Stimulated activated CD8-positive, alpha-beta memory T cell treated with anti-CD3 and anti-CD28 coated beads, Interleukin-12 subunit alpha, Interleukin-12 subunit beta, amount 100 ng/mL, for 4 hours (primary cell): ENCODE measurements around the gene STOML1.
"Not testable (repeated sequence)": the region's sequence is repeated elsewhere in the genome, so short reads cannot be mapped to it uniquely, and the experiment has no call there.

Experiments
- DNase-seq: peaks from one replicate; pipeline ENCODE4 v3.0.0-alpha.2; 2020; ENCODE audit warnings: low read depth

Gene STOML1

GRCh38 chr15:73946046-73946721 lies 45.9 kb downstream of the STOML1 start:
- DNase-seq = no peak

GRCh38 chr15:73945130-73945508 lies 47.0 kb downstream of the STOML1 start:
- no peak for DNase-seq

GRCh38 chr15:73944161-73945129 lies 47.6 kb downstream of the STOML1 start:
- DNase-seq = no peak

DNA sequence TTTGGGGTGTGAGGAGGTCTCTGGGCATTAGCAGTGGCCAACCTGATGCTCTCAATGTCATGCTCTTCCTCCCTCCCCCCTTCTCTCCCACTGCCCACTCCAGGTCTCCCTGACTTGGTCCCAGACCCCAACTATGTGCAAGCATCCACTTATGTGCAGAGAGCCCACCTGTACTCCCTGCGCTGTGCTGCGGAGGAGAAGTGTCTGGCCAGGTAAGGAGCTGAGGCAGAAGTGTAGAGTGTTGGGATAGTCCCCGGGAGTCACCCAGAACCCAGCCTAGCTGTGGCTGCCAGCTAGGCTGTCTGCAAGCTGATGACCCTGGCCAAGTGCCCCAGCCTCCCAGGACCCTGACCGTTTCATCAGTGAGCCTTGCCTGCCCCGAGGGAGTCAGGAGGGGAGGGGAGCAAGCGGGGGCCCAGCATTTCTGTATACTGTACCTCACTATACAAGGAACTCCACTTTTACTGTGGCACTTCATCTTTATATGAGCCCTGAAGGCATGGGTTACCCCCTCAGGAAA lies 49.3 kb downstream of the STOML1 start:
- DNase-seq = no peak

DNA sequence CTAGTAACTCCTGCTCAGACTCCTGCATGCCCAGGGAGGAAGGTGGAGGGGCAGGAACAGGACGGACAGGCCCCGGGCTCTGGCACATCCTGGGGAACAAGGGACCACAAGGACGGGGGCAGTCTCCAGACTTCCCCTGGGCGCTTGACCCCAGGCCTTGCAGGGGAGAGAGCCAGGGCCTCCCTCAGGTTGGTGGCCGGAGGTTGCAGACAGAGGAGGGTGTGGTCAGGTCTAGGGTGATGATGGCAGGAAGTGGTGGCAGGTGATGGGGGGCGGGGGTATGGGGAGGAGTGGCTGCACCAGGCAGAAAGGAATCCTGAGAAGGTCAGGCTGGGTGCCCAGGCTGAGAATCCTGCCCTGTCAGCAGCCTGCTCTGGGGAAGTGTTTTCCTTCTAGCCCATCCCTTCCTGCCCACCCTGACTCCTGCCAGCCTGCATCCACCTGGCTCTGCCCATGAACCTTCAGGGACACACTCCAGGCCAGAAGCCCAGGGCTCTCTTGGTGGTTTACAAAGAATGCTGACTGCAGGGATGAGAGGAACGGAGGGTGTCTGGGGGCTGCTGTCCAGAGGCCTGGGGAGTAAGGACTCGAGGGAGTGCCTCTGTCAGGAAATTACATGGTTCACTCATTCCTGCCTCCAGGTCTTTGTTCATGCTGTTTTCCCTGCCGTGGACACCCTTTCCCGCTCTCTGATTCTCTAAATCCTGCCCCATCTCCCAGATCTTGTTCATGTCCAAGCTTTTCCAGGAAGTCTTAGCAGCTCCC lies 50.0 kb downstream of the STOML1 start:
- no peak for DNase-seq

- no peak for DNase-seq
Observed at GRCh38 chr15:73941449-73941848, 50.6 kb downstream of the STOML1 start.

- no peak for DNase-seq
Observed at GRCh38 chr15:73941044-73941443, 51.1 kb downstream of the STOML1 start.

DNA sequence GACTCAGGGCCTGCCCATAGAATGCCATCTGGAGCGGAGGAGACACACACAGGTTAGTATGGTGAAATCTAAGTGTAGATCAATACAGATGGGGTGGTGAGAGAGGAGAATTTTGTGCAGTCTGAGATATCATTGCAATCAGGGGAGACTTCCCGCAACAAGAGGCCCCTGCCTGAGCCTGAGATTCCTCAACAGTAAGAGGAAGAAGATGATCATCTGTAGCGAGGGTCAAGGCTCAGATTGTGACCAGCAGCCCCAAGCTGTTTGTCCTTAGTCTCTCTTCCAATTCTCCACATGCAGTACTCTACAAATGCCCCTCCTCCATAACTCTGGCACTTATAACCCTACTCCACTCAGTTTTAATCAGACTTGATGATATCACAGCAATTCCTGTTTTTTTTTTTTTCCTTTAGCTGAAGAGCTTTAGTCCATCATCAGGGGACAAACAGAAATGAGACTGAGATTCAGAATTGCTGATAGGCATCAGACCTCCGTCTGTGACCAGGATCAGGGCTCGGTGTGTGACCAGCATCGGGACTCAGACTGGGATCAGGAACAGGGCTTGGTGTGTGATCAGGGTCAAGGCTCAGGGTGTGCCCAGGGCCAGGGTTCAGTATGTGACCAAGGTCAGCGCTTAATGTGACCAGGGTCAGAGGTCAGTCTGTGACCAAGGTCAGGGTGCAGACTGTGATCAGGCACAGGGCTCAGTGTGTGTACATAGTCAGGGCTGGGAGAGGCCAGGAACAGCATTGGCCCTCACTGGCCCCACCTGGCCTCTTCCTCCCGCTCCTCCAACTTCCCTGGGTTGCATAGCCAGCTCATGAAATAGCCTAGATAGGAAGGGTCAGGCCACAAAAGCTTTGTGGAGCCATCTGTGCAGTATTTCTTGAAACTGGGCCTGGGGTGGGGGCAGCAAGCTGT lies 51.8 kb downstream of the STOML1 start:
- no peak for DNase-seq

GRCh38 chr15:73939138-73939537 lies 53.0 kb downstream of the STOML1 start:
- no peak for DNase-seq

DNA sequence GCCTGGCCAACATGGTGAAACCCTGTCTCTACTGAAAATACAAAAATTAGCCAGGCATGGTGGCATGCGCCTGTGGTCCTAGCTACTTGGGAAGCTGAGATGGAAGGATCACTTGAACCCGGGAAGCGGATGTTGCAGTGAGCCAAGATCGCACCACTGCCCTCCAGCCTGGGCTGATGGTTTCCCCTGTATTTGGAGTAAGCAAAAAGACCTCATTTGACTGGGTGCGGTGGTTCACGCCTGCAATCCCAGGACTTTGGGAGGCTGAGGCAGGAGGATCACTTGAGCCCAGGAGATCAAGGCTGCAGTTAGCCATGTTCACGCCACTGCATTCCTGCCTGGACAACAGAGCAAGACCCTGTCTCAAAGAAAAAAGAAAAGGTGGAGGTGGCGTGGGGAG lies 53.6 kb downstream of the STOML1 start:
- not testable (repeated sequence) for DNase-seq

- no peak for DNase-seq
Observed at GRCh38 chr15:73937726-73938125, 54.4 kb downstream of the STOML1 start.

DNA sequence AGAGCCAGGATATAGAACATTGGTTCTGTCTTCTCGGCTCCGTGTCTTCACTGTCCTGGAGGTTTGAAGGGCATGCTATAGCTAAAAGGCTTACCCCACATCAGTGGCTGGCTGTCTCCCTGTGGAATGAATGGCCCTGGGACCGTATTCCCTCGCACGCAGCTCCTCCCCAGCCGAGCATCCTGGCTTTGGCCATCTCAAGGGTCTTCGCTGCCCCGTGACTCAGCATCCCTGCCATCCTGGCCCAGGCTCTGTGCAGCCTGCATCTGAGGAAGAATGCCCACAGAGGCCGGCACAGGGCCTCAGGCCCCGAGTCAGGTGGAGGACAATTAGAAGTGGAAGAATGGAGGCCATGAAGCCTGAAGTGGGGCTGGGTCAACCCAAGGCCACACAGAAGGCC lies 54.8 kb downstream of the STOML1 start:
- no peak for DNase-seq

- no peak for DNase-seq
Observed at GRCh38 chr15:73936588-73937290, 55.4 kb downstream of the STOML1 start.

DNA sequence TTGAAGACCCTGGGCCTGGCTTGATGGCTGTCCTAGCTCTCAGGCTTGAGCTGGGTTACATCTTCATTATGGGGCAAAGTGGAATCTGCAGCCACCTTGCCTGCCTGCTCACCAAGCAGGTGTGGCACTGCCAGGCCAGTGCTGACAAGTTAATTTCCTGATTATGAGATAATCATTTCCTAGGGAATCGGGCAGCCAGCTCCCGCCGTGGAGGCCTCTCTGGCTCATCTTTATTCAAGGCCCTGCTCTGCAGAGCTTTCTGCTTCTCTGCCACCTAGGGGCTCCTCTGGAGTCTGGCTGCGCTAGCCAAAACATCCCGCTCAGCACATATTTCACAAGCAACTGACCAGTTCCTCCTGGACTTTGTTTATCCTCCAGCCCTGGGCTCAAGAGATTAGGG lies 55.9 kb downstream of the STOML1 start:
- no peak for DNase-seq

GRCh38 chr15:73935547-73935946 lies 56.5 kb downstream of the STOML1 start:
- no peak for DNase-seq

DNA sequence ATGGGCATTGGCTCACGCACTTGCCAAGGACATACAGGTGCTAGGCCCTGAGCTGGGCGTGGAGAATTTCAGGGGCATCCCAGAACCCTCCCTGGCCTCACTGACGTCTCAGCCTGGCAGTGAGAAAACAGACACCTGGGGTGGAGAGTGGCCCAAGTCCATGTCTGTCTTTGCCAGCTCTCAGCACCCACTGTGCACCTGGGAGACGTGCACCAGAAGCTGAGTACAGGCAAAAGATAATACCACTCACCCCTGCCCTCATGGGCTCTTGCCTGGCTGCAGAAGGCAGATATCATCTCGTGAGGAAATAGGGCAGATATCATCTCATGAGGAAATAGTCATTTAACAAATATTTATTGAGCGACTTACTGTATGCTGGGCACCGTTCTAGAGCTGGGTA lies 57.8 kb downstream of the STOML1 start:
- DNase-seq = no peak

DNA sequence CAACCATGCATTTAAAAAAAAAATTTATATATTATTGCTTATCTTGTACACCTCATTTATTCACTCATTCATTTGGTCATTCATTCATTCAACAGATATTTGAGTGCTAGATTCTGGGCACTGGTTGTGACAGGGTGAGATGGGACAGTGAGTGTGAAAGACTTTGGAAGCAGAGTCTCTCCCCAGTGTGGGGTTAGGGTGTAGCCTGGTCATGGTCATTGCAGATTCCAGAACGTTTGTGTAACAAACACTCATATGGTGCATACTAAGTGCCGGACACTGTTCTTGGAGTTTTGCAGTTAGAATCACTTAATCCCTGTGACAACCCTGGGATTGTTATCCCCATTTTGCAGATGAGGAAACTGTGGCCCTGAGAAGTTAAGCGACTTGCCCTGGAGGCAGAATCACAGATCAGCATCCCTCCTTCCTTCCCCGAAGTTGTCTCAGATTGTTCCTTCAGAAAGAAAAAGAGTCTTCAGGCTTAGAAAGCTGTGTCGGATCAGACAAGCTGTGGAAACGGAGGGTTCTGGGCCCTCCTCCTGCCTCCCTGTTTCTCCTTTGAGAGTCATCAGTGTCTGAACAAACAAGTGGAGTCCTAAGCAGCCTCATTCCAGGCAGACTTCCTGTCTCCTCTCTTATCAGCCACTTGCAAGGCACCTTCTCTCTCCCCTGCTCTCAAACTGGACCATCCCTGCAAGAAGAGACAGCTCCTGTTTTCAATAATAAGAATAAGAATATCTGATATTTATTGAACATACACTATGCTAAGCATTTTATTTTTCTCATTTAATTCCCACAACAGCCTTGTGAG lies 59.5 kb downstream of the STOML1 start:
- DNase-seq = no peak

DNA sequence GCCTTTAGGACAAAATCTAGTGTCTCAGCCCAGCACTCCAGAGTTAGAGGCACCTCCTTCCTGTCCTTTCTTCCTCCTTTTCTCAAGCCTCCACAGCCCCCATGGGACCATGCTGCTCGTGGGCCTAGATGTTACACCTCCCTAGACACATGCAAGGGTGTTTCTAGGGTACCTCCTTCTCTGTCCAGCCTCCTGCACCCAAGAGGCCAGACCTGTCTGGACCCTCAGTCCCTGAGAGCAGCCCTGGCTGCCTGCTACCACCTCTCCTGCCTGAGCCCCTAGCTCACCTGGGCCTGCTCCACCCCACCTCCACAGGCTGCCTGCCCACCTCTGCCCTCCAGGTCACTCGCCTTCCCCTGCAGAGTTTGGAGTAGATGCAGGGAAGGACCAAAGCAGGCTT lies 60.7 kb downstream of the STOML1 start:
- no peak for DNase-seq

GRCh38 chr15:73930790-73931281 lies 61.3 kb downstream of the STOML1 start:
- no peak for DNase-seq

- DNase-seq = no peak
Observed at GRCh38 chr15:73930371-73930770, 61.7 kb downstream of the STOML1 start.
